DMS79 (cell line): ENCODE results near the gene CATSPERZ.

ENCODE experiments used
- DNase-seq: peaks from one replicate; lab custom pipeline; 2025; lab: John Stamatoyannopoulos, UW

Gene CATSPERZ

DNA sequence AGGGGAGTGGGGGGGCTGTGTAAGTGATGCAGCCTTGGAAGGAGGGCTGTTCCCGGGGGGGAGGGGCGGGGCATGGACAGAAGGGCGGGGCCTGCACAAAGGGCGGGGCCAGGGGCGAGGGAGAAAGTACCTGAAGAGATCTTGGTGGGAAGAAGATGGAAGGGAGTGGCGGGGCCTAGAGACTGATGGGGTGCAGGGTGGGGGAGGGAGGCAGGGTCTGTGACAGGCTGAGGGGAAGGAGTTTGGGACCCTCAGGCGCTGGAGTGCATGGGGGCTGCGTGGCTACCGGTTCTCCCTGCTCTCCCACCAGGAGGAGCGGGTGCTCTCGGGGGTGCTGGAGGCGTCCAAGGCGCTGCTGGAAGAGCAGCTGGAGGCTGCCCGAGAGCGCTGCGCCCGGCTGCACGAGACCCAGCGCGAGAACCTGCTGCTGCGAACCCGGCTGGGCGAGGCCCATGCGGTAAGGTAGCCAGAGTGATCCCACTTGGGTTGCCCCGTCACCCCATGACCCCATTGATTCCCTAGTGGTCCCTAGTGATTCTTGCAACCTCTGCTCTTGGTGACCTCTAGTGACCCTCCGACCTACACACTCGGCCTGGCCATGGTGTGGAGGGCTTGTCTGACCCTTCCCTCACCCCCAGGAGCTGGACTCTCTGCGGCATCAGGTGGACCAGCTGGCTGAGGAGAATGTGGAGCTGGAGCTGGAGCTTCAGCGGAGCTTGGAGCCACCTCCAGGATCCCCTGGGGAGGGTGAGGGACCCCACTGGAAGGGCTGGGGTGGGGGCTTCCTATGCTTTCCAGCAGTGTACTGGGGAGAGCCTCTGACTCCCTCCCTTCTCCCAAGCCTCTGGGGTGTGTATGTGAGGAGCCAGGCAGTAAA lies 42.9 kb downstream of the CATSPERZ start:
- DNase-seq: no peak

DNA sequence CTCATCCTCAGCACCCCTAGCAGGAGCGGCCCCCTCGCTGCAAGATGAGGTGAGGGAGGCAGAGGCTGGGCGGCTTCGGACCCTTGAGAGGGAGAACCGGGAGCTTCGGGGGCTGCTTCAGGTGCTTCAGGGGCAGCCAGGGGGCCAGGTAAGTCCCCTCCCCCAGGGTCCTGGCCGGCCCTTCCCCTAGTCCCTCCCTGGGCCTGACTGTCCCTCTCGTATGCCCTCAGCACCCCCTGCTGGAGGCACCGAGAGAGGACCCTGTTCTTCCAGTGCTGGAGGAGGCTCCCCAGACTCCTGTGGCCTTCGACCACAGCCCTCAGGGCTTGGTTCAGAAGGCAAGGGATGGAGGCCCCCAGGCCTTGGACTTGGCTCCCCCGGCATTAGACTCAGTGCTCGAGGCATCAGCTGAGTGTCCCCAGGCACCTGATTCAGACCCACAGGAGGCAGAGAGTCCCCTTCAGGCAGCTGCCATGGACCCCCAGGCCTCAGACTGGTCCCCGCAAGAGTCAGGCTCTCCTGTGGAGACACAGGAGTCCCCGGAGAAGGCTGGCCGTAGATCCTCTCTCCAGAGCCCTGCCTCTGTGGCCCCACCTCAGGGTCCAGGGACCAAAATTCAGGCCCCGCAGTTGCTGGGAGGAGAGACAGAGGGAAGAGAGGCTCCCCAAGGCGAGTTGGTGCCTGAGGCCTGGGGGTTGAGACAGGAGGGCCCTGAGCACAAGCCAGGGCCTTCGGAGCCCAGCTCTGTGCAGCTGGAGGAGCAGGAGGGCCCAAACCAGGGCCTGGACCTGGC lies 43.8 kb downstream of the CATSPERZ start:
- DNase-seq: no peak

GRCh38 chr11:64344787-64345186 lies 44.6 kb downstream of the CATSPERZ start:
- DNase-seq: no peak

- no peak for DNase-seq
These were observed 47.2 kb downstream of the CATSPERZ start for GRCh38 chr11:64347193-64347867.

DNA sequence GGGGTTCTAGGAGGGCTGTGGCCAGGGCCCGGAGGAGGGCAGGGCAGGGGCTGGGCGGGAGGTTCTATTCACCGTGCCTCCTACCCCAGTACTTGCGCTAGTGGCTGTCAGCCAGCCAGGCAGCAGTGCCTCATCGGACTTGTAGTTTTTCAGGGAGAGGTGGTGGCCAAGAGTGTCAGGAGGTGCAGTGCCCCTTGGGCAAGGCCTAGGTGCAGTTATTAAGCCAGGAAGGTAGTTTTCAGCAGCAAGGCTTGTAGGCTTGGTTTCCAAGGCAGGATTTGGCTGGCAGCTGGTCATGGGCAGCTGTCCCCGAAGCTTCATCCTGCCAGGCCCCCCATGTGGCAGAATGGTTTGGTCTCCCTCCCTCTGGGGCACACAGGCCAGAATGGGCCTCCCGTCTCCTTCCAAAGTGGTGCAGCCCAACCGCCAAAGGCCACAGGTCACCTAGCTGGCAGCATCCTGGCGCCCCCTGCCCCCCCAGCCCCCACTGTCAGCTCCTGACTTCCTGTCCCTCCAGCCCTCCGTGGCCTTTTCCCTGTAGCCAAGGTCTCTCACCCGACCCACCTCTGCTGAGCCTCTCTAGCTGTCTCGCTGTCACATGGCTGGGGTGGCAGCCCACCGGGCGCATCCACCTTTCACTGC lies 48.3 kb downstream of the CATSPERZ start:
- no peak for DNase-seq

DNA sequence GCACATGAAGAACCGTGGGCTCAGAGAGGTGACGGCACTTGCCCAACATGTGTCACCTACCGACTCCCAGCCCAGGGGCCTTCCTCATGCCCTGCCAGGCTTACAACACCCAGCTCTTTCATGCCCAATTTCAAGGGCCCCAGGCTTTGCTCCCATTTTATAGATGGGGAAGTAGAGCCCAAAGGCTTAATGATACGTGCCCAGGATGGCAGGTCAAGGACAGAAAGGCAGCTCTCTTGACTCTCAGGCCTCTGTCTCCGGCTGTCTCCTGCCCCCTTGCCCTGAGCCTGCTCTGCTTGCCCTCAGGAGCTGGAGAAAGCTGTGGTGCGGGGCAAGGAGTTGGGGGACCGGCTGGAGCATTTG lies 48.8 kb downstream of the CATSPERZ start:
- no peak for DNase-seq

- DNase-seq: no peak
These were observed 49.2 kb downstream of the CATSPERZ start for GRCh38 chr11:64349404-64349803.

- no peak for DNase-seq
These were observed 51.0 kb downstream of the CATSPERZ start for GRCh38 chr11:64351136-64351631.

DNA sequence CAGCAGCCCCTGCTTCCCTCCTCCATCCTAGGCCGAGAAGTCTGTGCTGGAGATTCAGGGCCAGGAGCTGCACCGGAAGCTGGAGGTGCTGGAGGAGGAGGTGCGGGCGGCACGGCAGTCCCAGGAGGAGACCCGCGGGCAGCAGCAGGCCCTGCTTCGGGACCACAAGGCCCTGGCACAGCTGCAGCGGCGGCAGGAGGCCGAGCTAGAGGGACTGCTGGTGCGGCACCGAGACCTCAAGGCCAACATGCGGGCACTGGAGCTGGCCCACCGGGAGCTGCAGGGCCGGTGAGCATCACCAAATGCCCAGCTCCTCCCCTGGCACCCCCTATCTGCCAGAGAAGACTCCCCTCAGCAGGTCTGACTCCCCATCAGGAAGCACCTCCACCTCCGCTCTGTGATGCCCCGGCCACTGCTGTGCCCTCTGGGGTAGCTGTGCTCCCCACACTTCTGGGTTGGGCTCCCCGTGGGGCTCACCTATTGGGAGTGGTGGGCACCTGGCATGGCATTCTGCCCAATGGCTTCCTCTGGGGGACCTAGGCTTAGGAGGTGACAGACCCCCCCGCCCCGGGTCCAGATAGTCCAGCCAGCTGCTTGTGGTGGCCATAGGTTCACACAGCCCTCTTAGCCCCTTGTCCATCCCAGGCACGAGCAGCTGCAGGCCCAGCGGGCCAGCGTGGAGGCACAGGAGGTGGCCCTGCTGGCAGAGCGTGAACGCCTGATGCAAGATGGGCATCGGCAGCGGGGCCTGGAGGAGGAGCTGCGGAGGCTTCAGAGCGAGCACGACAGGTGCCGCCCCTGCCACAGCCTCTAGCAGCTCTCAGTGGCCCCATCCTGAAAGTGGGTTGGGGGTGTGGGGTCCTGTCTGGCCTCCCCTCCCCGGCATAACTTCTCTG lies 52.2 kb downstream of the CATSPERZ start:
- peak; percentile 33 for DNase-seq

DNA sequence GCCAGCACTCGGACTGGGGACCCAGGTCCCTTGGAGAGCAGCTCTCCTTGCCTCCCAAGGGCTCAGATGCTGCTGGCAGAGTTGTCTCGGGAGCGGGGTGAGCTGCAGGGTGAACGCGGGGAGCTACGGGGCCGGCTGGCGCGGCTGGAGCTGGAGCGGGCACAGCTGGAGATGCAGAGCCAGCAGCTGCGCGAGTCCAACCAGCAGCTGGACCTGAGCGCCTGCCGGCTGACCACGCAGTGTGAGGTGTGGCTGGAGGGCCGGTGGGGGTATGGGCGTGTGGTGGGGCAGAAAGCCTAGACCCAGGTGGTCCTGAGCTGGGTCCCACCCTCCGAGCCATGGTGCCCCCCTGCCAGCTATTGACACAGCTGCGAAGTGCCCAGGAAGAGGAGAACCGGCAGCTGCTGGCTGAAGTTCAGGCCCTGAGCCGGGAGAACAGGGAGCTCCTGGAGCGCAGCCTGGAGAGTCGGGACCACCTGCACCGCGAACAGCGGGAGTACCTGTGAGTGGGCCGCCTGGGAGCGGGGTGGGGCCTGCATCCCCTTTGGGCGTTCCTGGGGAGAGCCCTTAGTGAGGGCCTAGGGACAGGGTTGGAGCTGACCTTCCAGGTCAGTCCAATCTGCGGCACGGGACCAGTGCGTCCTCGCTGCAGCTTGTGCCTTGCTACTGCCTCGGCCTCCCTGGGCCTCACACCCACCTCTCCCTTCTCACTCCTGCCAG lies 53.0 kb downstream of the CATSPERZ start:
- no peak for DNase-seq

GRCh38 chr11:64353715-64354506 lies 53.8 kb downstream of the CATSPERZ start:
- no peak for DNase-seq
